Measurements from ENCODE around the gene RNF126.

RNF126 gene

GRCh38 chr19:662962-663681, at the start of gene RNF126:
Gene RNF126 (minus strand): TSS chr19:663214. CDS start chr19:663121, 93 bp downstream.
- peak within 1 kb of the TSS; percentile 76 for H3K4me3 ChIP-seq (ENCODE audit: low read depth, low read length)
- no peak for TF ChIP-seq CTCF (IDR thresholded peaks at IDR 0.05; ENCODE audit: low read depth, low read length)
- in situ Hi-C loops (cut with HindIII; ENCODE audit: low sequenced_read_pairs): no loop called here
- DNase-seq (ENCODE audit: low read depth, low spot score): peak; percentile 90

DNA sequence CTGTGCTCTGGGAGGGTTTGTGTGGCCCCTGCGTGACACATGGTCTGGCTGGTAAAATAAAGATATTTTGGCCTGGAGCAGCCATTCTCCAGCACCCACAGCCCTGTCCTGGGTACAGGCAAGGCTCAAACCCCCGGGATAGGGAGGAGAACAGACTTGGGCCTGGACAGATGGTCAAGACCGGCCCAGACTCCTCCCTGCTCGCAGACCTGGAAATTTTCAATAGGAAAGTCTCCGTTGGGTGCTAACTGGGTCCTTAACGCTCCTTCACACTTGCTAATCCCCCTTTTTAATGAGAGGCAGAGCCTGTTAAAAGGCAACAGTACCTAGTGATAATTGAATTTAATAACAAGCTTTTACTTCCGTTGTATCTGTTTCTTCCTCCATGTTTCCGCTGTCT, 48.2 kb upstream of the RNF126 start:
- in situ Hi-C loops (cut with HindIII; ENCODE audit: low sequenced_read_pairs): no loop called here
- DNase-seq (ENCODE audit: low read depth, low spot score): no peak
- no peak overlapping the region for H3K4me3 ChIP-seq (ENCODE audit: low read depth, low read length)
- no peak for TF ChIP-seq CTCF (IDR thresholded peaks at IDR 0.05; ENCODE audit: low read depth, low read length)

- no peak for TF ChIP-seq CTCF (IDR thresholded peaks at IDR 0.05; ENCODE audit: low read depth, low read length)
- H3K4me3 ChIP-seq (ENCODE audit: low read depth, low read length): no peak overlapping the region
- DNase-seq (ENCODE audit: low read depth, low spot score): peak; percentile 20
- in situ Hi-C loops (cut with HindIII; ENCODE audit: low sequenced_read_pairs): no loop called here
Measured at GRCh38 chr19:710767-711166, 47.8 kb upstream of the RNF126 start.

- H3K4me3 ChIP-seq (ENCODE audit: low read depth, low read length): peak overlapping the region; percentile 52
- DNase-seq (ENCODE audit: low read depth, low spot score): no peak
- in situ Hi-C loops (cut with HindIII; ENCODE audit: low sequenced_read_pairs): no loop called here
- no peak for TF ChIP-seq CTCF (IDR thresholded peaks at IDR 0.05; ENCODE audit: low read depth, low read length)
Measured at GRCh38 chr19:709965-710571, 47.1 kb upstream of the RNF126 start.

DNA sequence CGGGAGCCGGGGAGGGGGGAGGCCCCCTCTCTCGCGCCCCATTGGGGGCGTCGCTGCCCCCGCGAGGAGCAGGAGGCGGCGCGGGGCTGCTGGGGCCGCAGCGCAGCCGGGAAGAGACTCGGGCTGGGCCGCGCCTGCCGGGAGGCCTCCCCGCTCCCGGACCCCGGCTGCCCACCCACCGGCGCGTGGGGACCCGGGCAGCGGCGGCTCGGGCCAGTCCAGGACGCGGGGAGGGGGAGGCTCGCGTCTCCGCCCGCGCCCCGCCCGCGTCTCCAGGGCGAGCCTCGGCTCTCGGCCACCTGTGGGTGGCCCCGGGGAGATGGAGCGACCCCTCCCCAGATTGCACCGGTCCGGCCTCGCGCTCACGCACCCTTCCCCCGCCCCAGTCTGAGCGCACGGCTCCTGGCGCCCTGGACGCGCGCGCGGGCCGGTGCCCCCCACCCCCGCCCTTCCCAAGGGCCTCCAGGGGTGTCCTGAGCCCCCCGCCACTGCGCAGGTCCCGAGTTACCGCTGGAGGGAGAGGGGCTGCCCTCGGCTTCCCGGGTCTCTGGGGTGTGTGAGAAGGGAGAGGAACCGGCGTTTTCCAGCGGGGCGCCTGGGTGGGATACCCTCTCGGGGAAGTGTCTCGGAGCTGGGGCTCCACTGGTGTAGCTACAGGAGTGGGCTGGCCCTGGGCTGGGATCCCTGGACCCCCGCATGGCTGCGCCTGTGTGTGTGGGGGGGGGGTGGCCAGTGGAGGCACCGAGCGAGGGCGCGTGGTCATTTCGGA, 46.4 kb upstream of the RNF126 start:
- no peak for TF ChIP-seq CTCF (IDR thresholded peaks at IDR 0.05; ENCODE audit: low read depth, low read length)
- peak overlapping the region; percentile 52 for H3K4me3 ChIP-seq (ENCODE audit: low read depth, low read length)
- DNase-seq (ENCODE audit: low read depth, low spot score): no peak
- in situ Hi-C loops (cut with HindIII; ENCODE audit: low sequenced_read_pairs): no loop called here

DNA sequence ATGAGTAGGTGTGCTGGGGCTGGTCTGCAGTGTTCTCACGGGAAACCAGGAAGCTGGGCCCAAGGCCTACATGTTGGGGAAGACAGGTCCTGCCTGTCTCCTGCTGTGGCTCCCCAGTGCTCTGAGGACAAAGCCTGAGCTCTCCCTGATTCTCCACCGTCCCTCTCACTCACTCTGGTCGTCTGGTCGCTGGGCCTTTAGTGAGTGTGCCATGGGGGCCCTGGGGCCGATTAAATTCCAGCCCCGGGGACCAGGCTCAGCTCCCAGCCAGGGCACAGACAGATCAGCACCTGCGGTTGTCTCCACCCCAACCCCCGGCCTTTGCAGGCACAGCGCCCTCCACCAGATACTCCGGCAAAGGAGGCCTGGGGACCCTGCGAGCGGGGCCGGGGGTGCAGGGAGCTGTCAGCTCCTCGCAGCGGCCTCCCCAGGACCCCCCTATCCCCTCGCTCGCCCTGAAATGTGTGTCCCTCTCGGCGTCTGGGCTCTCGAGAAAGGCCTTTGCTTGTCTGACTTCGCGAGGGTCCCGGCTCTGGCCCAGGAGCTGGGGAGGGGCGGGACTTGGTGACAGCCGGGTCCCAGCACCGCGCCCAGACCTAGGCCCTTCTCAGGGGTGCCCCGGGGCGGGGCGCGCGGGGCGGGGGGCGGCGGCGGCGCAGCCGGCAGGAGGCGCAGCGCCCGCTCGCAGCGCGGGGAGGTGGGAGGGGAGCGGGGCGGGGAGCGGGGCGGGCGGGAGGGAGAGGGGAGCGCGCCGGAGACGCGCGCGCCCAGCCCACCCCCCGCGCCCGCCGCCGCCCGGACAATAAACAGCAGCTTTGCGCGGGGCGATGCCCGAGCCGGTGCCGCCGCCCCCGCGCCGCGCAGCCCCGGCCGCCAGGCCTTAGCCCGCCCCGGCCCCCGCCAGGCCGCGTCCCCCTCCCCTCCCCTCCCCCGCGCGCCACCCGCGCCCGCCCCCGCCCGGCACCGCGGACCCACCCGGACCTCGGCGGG, 45.4 kb upstream of the RNF126 start, which contains the start of gene PALM:
Gene PALM, plus strand, starts transcription at position 782 of the 990 bp plus-strand sequence. CDS start 212 bp downstream, outside the sequence.
- H3K4me3 ChIP-seq (ENCODE audit: low read depth, low read length): peak within 1 kb of the TSS; percentile 52
- in situ Hi-C loops (cut with HindIII; ENCODE audit: low sequenced_read_pairs): no loop called here
- no peak for TF ChIP-seq CTCF (IDR thresholded peaks at IDR 0.05; ENCODE audit: low read depth, low read length)
- no peak for DNase-seq (ENCODE audit: low read depth, low spot score)
